ENCODE measurements around the gene ANO1. TPM values are rescaled to one million over a fixed set of nuclear protein-coding genes. Genes with fewer than 3 reads are reported as not detected.

ANO1 gene
- total and polyA plus RNA-seq, 2 of the 8 experiments (the other 6 are each of a cell fraction or from before 2014, with no cell fraction given): 4.7 to 5.0 TPM

DNA sequence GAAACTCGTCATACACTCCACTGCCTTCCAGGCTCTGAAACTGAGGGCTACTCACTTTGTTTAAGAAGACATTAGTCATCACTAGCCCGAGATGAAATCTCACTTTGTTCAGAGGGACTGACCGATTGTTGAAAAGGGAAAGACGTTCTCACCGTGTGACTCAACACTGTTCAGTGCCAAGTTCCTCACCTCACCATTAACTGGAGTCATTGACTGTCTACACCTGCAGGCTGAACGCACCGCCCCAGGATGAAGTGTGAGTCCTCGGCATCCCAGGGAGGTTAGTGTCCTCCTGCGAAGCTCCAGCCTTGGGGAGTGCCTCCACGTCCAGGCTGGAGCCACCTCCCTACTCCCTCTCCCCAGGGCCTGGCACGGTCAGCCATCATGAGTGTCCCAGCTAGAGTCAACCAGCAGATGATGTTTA lies 155.4 kb downstream of the ANO1 start (continued):
- TF ChIP-seq RFX5 (IDR thresholded peaks at IDR 0.05; ENCODE audit: borderline replicate concordance, low read depth, low read length): no peak
- no peak for TF ChIP-seq MAX (IDR thresholded peaks at IDR 0.05)
- no peak for TF ChIP-seq NANOG (IDR thresholded peaks at IDR 0.05; ENCODE audit: insufficient read depth, low read depth, low read length, poor library complexity, severe bottlenecking)
- no peak for TF ChIP-seq POLR2A (IDR thresholded peaks at IDR 0.05; ENCODE audit: control extremely low read depth in 1 of 2, low read depth in 2 of 2, low read length in 2 of 2)
- TF ChIP-seq SIX5 (IDR thresholded peaks at IDR 0.05; ENCODE audit: low read depth, low read length): no peak
